Measurements from ENCODE around the gene DECR2. TPM values are rescaled to one million over a fixed set of nuclear protein-coding genes. Genes with fewer than 3 reads are reported as not detected.

Gene DECR2
- total and polyA plus RNA-seq, 2 donors from 2014 or later: 23.8 to 58.9 TPM

GRCh38 chr16:353404-354290 is 48.0 kb upstream of the DECR2 start:
- no peak overlapping the region for H3K9ac ChIP-seq (ENCODE audit: low read length in 3 of 3)
- DNase-seq (peak in 2 of 5 donors; percentile 82 to 87), FAIRE-seq (no peak)
- intact Hi-C loops (cut with DNase I): no loop called here
- H3K4me1 ChIP-seq (ENCODE audit: control insufficient read depth in 2 of 3, insufficient read depth in 2 of 3, low read depth in 1 of 3, low read length in 3 of 3): peaks cover 0 to 6% (median 0%) of the 10 kb centered on the region in 3 donors
- H3K4me3 ChIP-seq (ENCODE audit: low read length in 3 of 3): peak overlapping the region in 1 of 3 donors; percentile 53
- no peaks in the 10 kb centered on the region for H3K9me3 ChIP-seq (ENCODE audit: control insufficient read depth in 2 of 3, insufficient read depth in 1 of 3, low read length in 3 of 3)
- peaks cover 0 to 6% (median 0%) of the 10 kb centered on the region in 3 donors for H3K36me3 ChIP-seq (ENCODE audit: control insufficient read depth in 2 of 3, insufficient read depth in 3 of 3, low read length in 3 of 3)
- TF ChIP-seq CTCF (IDR thresholded peaks at IDR 0.05; ENCODE audit: borderline replicate concordance, extremely low read depth, insufficient read depth): no peak
- H3K27ac ChIP-seq (ENCODE audit: low read depth in 2 of 2, low read length in 2 of 2): no peak overlapping the region
- H3K27me3 ChIP-seq (ENCODE audit: control insufficient read depth, insufficient read depth, low read length): no peaks in the 10 kb centered on the region

- intact Hi-C loops (cut with DNase I): no loop called here
- no peak for FAIRE-seq
- TF ChIP-seq CTCF (IDR thresholded peaks at IDR 0.05; ENCODE audit: borderline replicate concordance, extremely low read depth, insufficient read depth): no peak
- peak in 1 of 5 donors; percentile 76 for DNase-seq
- Histone ChIP-seq H3K9ac (ENCODE audit: low read length in 3 of 3) (no peak overlapping the region), H3K4me1 (ENCODE audit: control insufficient read depth in 2 of 3, insufficient read depth in 2 of 3, low read depth in 1 of 3, low read length in 3 of 3) (peaks cover 0 to 4% (median 0%) of the 10 kb centered on the region in 3 donors), H3K36me3 (ENCODE audit: control insufficient read depth in 2 of 3, insufficient read depth in 3 of 3, low read length in 3 of 3) (peaks cover 0 to 6% (median 0%) of the 10 kb centered on the region in 3 donors), H3K27ac (ENCODE audit: low read depth in 2 of 2, low read length in 2 of 2) (no peak overlapping the region), H3K27me3 (ENCODE audit: control insufficient read depth, insufficient read depth, low read length) (no peaks in the 10 kb centered on the region), H3K4me3 (ENCODE audit: low read length in 3 of 3) (no peak overlapping the region), H3K9me3 (ENCODE audit: control insufficient read depth in 2 of 3, insufficient read depth in 1 of 3, low read length in 3 of 3) (no peaks in the 10 kb centered on the region)
These were observed 47.3 kb upstream of the DECR2 start for GRCh38 chr16:354291-354881.

GRCh38 chr16:354971-355461 is 46.7 kb upstream of the DECR2 start:
- no peaks in the 10 kb centered on the region for H3K9me3 ChIP-seq (ENCODE audit: control insufficient read depth in 2 of 3, insufficient read depth in 1 of 3, low read length in 3 of 3)
- DNase-seq: peak in 1 of 5 donors; percentile 79
- H3K4me3 ChIP-seq (ENCODE audit: low read length in 3 of 3): no peak overlapping the region
- FAIRE-seq: no peak
- TF ChIP-seq CTCF (IDR thresholded peaks at IDR 0.05; ENCODE audit: borderline replicate concordance, extremely low read depth, insufficient read depth): no peak
- peaks cover 0 to 4% (median 0%) of the 10 kb centered on the region in 3 donors for H3K4me1 ChIP-seq (ENCODE audit: control insufficient read depth in 2 of 3, insufficient read depth in 2 of 3, low read depth in 1 of 3, low read length in 3 of 3)
- H3K9ac ChIP-seq (ENCODE audit: low read length in 3 of 3): no peak overlapping the region
- no peaks in the 10 kb centered on the region for H3K27me3 ChIP-seq (ENCODE audit: control insufficient read depth, insufficient read depth, low read length)
- intact Hi-C loops (cut with DNase I): no loop called here
- peaks cover 0 to 6% (median 0%) of the 10 kb centered on the region in 3 donors for H3K36me3 ChIP-seq (ENCODE audit: control insufficient read depth in 2 of 3, insufficient read depth in 3 of 3, low read length in 3 of 3)
- H3K27ac ChIP-seq (ENCODE audit: low read depth in 2 of 2, low read length in 2 of 2): no peak overlapping the region

Data from kidney (tissue), 14 donors.